Liver (tissue), 3 donors: ENCODE results near the gene APBA2.

Source experiments
- ATF3 ChIP-seq: IDR thresholded peaks from 2 replicates; pipeline ENCODE4 v1.6.1; 2016; ENCODE audit warnings: antibody characterized with exemption
- EGR1 ChIP-seq, 2 donors: IDR thresholded peaks; 2 replicates each; pipeline ENCODE4 v1.6.1; 2016 to 2018; ENCODE audit warnings: antibody characterized with exemption in 2 of 2, low read depth in 2 of 2
- GABPA ChIP-seq, 2 donors: IDR thresholded peaks in 1 of 2; conservative IDR thresholded peaks in 1 of 2; 2 replicates each; pipeline ENCODE4 v1.6.1; 2016; ENCODE audit warnings: antibody characterized with exemption in 2 of 2, mild to moderate bottlenecking in 1 of 2, moderate library complexity in 1 of 2
- HNF4G ChIP-seq: IDR thresholded peaks from 2 replicates; pipeline ENCODE4 v1.6.1; 2016; ENCODE audit warnings: antibody characterized with exemption
- JUND ChIP-seq, 2 donors: IDR thresholded peaks; 2 replicates each; pipeline ENCODE4 v1.6.1; 2016; ENCODE audit warnings: antibody characterized with exemption in 2 of 2
- NR2F2 ChIP-seq: IDR thresholded peaks from 2 replicates; pipeline ENCODE4 v1.6.1; 2016; ENCODE audit warnings: antibody characterized with exemption
- RAD21 ChIP-seq, 2 donors: IDR thresholded peaks; 2 replicates each; pipeline ENCODE4 v1.6.1; 2016; ENCODE audit warnings: antibody characterized with exemption in 2 of 2, mild to moderate bottlenecking in 2 of 2
- SP1 ChIP-seq: IDR thresholded peaks from 2 replicates; pipeline ENCODE4 v1.6.1; 2018; ENCODE audit warnings: antibody characterized with exemption, mild to moderate bottlenecking
- TAF1 ChIP-seq: conservative IDR thresholded peaks from 2 replicates; pipeline ENCODE4 v1.6.1; 2016; ENCODE audit warnings: antibody characterized with exemption, mild to moderate bottlenecking
- YY1 ChIP-seq: IDR thresholded peaks from 2 replicates; pipeline ENCODE4 v1.6.1; 2016; ENCODE audit warnings: antibody characterized with exemption, mild to moderate bottlenecking
- TF ChIP-seq, protein P1 (sequence below): fragments of 150-350 bp; IDR thresholded peaks from 2 replicates; pipeline ENCODE4 v1.5.1; 2017; ENCODE audit warnings: improper control_type of control experiment, low read depth, low read length; ENCODE audit not compliant: missing input control
- TF ChIP-seq, protein P2 (sequence below): IDR thresholded peaks from 2 replicates; pipeline ENCODE4 v1.6.1; 2016; ENCODE audit warnings: antibody characterized with exemption, mild to moderate bottlenecking
- donor health status: healthy.
- donor health status: healthy.

DNA sequence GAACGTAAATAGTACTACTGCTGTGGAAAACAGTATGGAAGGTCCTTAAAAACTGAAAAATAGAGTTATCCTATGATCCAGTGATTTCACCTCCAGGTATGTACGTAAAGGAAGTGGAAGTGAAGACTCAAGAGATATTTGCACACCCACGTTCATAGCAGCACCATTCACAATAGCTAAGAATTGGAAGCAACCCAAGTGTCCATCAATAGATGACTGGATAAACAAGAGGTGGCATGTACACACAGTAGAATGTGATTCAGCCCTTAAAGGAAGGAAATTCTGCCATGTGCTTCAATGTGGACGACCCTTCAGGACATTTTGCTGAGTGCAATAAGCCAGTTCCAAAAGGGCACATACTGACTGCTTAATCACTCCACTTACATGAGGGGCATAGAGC is 188.3 kb downstream of the APBA2 start:
- TF ChIP-seq, protein P1, sequence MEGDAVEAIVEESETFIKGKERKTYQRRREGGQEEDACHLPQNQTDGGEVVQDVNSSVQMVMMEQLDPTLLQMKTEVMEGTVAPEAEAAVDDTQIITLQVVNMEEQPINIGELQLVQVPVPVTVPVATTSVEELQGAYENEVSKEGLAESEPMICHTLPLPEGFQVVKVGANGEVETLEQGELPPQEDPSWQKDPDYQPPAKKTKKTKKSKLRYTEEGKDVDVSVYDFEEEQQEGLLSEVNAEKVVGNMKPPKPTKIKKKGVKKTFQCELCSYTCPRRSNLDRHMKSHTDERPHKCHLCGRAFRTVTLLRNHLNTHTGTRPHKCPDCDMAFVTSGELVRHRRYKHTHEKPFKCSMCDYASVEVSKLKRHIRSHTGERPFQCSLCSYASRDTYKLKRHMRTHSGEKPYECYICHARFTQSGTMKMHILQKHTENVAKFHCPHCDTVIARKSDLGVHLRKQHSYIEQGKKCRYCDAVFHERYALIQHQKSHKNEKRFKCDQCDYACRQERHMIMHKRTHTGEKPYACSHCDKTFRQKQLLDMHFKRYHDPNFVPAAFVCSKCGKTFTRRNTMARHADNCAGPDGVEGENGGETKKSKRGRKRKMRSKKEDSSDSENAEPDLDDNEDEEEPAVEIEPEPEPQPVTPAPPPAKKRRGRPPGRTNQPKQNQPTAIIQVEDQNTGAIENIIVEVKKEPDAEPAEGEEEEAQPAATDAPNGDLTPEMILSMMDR, result no peak
- TF ChIP-seq SP1 (no peak), YY1 (no peak), ATF3 (no peak), EGR1 (IDR thresholded peaks at IDR 0.05; ENCODE audit: low read depth in 2 of 2) (no peak), NR2F2 (no peak), HNF4G (no peak), TAF1 (no peak), JUND (IDR thresholded peaks at IDR 0.05) (no peak), RAD21 (IDR thresholded peaks at IDR 0.05) (no peak), GABPA (IDR thresholded peaks at IDR 0.05 in 1 of 2, conservative IDR thresholded peaks at IDR 0.05 in 1 of 2) (no peak)
- TF ChIP-seq, protein P2, sequence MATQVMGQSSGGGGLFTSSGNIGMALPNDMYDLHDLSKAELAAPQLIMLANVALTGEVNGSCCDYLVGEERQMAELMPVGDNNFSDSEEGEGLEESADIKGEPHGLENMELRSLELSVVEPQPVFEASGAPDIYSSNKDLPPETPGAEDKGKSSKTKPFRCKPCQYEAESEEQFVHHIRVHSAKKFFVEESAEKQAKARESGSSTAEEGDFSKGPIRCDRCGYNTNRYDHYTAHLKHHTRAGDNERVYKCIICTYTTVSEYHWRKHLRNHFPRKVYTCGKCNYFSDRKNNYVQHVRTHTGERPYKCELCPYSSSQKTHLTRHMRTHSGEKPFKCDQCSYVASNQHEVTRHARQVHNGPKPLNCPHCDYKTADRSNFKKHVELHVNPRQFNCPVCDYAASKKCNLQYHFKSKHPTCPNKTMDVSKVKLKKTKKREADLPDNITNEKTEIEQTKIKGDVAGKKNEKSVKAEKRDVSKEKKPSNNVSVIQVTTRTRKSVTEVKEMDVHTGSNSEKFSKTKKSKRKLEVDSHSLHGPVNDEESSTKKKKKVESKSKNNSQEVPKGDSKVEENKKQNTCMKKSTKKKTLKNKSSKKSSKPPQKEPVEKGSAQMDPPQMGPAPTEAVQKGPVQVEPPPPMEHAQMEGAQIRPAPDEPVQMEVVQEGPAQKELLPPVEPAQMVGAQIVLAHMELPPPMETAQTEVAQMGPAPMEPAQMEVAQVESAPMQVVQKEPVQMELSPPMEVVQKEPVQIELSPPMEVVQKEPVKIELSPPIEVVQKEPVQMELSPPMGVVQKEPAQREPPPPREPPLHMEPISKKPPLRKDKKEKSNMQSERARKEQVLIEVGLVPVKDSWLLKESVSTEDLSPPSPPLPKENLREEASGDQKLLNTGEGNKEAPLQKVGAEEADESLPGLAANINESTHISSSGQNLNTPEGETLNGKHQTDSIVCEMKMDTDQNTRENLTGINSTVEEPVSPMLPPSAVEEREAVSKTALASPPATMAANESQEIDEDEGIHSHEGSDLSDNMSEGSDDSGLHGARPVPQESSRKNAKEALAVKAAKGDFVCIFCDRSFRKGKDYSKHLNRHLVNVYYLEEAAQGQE, result no peak
